Measurements from ENCODE around the gene HSPA4. TPM values are rescaled to one million over a fixed set of nuclear protein-coding genes. Genes with fewer than 3 reads are reported as not detected.
"Not testable (repeated sequence)": the region's sequence is repeated elsewhere in the genome, so short reads cannot be mapped to it uniquely, and the experiment has no call there.

HSPA4 gene
- total and polyA plus RNA-seq, 4 donors = 22.1 to 39.7 (median 31.9) TPM

DNA sequence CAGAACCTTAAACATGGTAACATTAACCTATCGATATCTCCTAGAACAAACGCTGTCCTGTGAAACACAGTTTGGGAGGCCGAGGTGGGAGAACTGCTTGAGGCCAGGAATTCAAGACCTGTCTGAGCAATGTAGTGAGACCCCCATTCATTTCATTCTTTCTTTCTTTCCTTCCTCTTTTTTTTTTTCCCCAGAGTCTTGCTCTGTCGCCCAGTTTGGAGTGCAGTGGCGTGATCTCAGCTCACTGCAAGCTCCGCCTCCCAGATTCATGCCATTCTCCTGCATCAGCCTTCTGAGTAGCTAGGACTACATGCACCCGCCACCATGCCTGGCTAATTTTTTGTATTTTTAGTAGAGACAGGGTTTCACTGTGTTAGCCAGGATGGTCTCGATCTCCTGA lies 5.3 kb upstream of the HSPA4 start:
- H3K36me3 ChIP-seq (ENCODE audit: control insufficient read depth in 4 of 4, insufficient read depth in 3 of 4, low read depth in 1 of 4, low read length in 3 of 4); H3K27ac ChIP-seq (ENCODE audit: low read depth in 1 of 2, low read length in 2 of 2); H3K9me3 ChIP-seq (ENCODE audit: control insufficient read depth in 4 of 4, low read length in 3 of 4); H3K4me3 ChIP-seq (ENCODE audit: low read depth in 1 of 3, low read length in 3 of 3); H3K9ac ChIP-seq (ENCODE audit: low read depth in 1 of 2, low read length in 2 of 2); H3K27me3 ChIP-seq (ENCODE audit: control insufficient read depth in 4 of 4, insufficient read depth in 4 of 4, low read length in 3 of 4); DNase-seq (ENCODE audit: low spot score): not testable (repeated sequence)
- peaks cover 0 to 20% (median 14%) of the 10 kb centered on the region in 4 donors for H3K4me1 ChIP-seq (ENCODE audit: control insufficient read depth in 4 of 4, insufficient read depth in 4 of 4, low read length in 3 of 4)
- 96% methylated on average over 8 of the region's 8 CpGs for WGBS

DNA sequence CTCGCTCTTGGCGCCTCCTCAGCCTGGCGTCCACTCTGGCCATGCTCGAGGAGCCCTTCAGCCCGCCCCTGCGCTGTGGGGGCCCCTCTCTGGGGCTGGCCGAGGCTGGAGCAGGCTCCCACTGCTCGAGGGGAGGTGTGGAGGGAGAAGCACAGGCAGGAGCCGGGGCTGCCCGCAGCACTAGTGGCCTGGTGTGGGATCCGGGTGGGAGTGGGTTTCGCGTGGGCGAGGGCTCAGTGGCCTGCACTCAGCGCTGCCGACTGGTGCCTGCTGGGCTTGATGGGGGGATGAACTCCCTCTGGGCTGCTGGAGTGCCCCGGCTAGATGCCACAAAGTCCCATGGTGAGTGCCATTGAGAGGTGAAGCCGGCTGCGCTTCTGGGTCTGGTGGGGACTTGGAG lies 4.4 kb upstream of the HSPA4 start:
- no peak overlapping the region for H3K9ac ChIP-seq (ENCODE audit: low read depth in 1 of 2, low read length in 2 of 2)
- no peaks in the 10 kb centered on the region for H3K9me3 ChIP-seq (ENCODE audit: control insufficient read depth in 4 of 4, low read length in 3 of 4)
- H3K36me3 ChIP-seq (ENCODE audit: control insufficient read depth in 4 of 4, insufficient read depth in 3 of 4, low read depth in 1 of 4, low read length in 3 of 4) = no peaks in the 10 kb centered on the region
- no peak overlapping the region for H3K4me3 ChIP-seq (ENCODE audit: low read depth in 1 of 3, low read length in 3 of 3)
- no peaks in the 10 kb centered on the region for H3K27me3 ChIP-seq (ENCODE audit: control insufficient read depth in 4 of 4, insufficient read depth in 4 of 4, low read length in 3 of 4)
- H3K27ac ChIP-seq (ENCODE audit: low read depth in 1 of 2, low read length in 2 of 2) = no peak overlapping the region
- TF ChIP-seq TAF1 (conservative IDR thresholded peaks at IDR 0.05) = no peak
- no peak for TF ChIP-seq EGR1 (IDR thresholded peaks at IDR 0.05; ENCODE audit: low read depth in 2 of 2)
- no peak for TF ChIP-seq SP1 (IDR thresholded peaks at IDR 0.05)
- no peak for TF ChIP-seq HNF4A (conservative IDR thresholded peaks at IDR 0.05)
- DNase-seq (ENCODE audit: low spot score) = no peak
- WGBS = 95% methylated on average over 19 of the region's 19 CpGs
- H3K4me1 ChIP-seq (ENCODE audit: control insufficient read depth in 4 of 4, insufficient read depth in 4 of 4, low read length in 3 of 4) = peaks cover 0 to 20% (median 14%) of the 10 kb centered on the region in 4 donors

DNA sequence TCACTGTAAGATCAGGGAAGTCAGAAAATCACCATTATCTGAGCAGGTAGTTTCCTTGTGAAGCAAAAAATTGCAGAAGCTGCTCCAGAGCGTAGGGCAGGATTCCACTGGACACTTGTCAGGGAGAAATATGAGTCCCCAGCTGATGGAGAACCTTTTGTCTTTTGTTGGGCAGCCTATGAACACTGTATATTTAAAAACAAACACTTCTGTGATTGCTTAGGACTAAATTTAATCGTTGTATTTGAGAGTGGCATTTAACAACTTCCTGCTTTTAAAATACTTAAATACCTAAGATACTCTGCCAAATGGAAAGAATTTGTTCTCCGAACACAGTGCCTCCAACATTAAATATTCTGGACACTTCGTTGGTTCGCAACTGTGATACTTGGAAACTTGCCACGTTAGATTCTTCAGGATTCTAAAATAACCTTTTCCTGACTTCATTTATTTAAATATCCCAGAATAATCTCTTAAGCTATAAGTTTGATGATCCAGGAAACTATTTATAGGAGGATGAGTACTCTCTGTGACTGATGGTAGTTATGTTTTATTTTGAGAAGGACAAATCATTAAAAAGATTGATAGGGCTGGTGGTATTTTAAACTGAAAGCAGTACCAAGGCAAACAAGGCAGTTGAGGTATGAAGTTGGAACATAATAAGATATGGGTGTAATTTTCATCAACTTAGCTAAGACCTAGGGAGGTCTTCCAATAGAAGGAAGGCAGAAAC lies 2.7 kb upstream of the HSPA4 start:
- DNase-seq (ENCODE audit: low spot score) = no peak
- Histone ChIP-seq H3K9ac (ENCODE audit: low read depth in 1 of 2, low read length in 2 of 2) (peak overlapping the region; percentile 43 to 64), H3K4me3 (ENCODE audit: low read depth in 1 of 3, low read length in 3 of 3) (no peak overlapping the region), H3K4me1 (ENCODE audit: control insufficient read depth in 4 of 4, insufficient read depth in 4 of 4, low read length in 3 of 4) (peaks cover 6 to 29% (median 20%) of the 10 kb centered on the region in 4 donors), H3K27me3 (ENCODE audit: control insufficient read depth in 4 of 4, insufficient read depth in 4 of 4, low read length in 3 of 4) (no peaks in the 10 kb centered on the region), H3K36me3 (ENCODE audit: control insufficient read depth in 4 of 4, insufficient read depth in 3 of 4, low read depth in 1 of 4, low read length in 3 of 4) (no peaks in the 10 kb centered on the region), H3K9me3 (ENCODE audit: control insufficient read depth in 4 of 4, low read length in 3 of 4) (no peaks in the 10 kb centered on the region), H3K27ac (ENCODE audit: low read depth in 1 of 2, low read length in 2 of 2) (peak overlapping the region; percentile 72)
- TF ChIP-seq, protein P1, sequence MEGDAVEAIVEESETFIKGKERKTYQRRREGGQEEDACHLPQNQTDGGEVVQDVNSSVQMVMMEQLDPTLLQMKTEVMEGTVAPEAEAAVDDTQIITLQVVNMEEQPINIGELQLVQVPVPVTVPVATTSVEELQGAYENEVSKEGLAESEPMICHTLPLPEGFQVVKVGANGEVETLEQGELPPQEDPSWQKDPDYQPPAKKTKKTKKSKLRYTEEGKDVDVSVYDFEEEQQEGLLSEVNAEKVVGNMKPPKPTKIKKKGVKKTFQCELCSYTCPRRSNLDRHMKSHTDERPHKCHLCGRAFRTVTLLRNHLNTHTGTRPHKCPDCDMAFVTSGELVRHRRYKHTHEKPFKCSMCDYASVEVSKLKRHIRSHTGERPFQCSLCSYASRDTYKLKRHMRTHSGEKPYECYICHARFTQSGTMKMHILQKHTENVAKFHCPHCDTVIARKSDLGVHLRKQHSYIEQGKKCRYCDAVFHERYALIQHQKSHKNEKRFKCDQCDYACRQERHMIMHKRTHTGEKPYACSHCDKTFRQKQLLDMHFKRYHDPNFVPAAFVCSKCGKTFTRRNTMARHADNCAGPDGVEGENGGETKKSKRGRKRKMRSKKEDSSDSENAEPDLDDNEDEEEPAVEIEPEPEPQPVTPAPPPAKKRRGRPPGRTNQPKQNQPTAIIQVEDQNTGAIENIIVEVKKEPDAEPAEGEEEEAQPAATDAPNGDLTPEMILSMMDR (IDR thresholded peaks at IDR 0.05; ENCODE audit: low read depth, low read length, missing input control) = no peak
- TF ChIP-seq, protein P2, sequence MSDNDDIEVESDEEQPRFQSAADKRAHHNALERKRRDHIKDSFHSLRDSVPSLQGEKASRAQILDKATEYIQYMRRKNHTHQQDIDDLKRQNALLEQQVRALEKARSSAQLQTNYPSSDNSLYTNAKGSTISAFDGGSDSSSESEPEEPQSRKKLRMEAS (IDR thresholded peaks at IDR 0.05) = no peak
- no peak for TF ChIP-seq FOXA2 (IDR thresholded peaks at IDR 0.05)
- no peak for TF ChIP-seq GABPA (IDR thresholded peaks at IDR 0.05 in 1 of 2, conservative IDR thresholded peaks at IDR 0.05 in 1 of 2)
- TF ChIP-seq RXRA (IDR thresholded peaks at IDR 0.05) = no peak
- no peak for TF ChIP-seq HNF4G (IDR thresholded peaks at IDR 0.05)
- TF ChIP-seq, protein P3, sequence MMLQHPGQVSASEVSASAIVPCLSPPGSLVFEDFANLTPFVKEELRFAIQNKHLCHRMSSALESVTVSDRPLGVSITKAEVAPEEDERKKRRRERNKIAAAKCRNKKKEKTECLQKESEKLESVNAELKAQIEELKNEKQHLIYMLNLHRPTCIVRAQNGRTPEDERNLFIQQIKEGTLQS (IDR thresholded peaks at IDR 0.05) = no peak
- WGBS = 35% methylated on average over 6 of the region's 6 CpGs

DNA sequence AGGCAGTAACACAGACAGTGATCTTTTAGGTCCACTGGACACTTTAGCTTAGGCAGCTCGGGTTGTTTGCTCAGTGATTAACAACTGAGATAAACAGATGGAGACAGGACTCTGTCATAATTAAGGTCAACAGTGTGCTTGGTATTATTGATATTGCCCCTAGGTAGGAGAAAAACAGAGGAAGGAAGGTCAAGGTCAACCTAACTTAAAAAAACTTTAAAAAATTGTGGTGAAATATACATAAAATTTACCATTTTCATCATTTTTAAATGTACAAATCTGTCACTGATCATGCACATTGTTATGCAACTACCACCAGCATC lies 2.1 kb upstream of the HSPA4 start:
- H3K4me3 ChIP-seq (ENCODE audit: low read depth in 1 of 3, low read length in 3 of 3) = no peak overlapping the region
- no peaks in the 10 kb centered on the region for H3K36me3 ChIP-seq (ENCODE audit: control insufficient read depth in 4 of 4, insufficient read depth in 3 of 4, low read depth in 1 of 4, low read length in 3 of 4)
- H3K27ac ChIP-seq (ENCODE audit: low read depth in 1 of 2, low read length in 2 of 2) = peak overlapping the region; percentile 72
- no peaks in the 10 kb centered on the region for H3K9me3 ChIP-seq (ENCODE audit: control insufficient read depth in 4 of 4, low read length in 3 of 4)
- 16% methylated on average over 1 of the region's 1 CpG for WGBS
- H3K9ac ChIP-seq (ENCODE audit: low read depth in 1 of 2, low read length in 2 of 2) = peak overlapping the region; percentile 43 to 64
- no peaks in the 10 kb centered on the region for H3K27me3 ChIP-seq (ENCODE audit: control insufficient read depth in 4 of 4, insufficient read depth in 4 of 4, low read length in 3 of 4)
- peaks cover 6 to 29% (median 20%) of the 10 kb centered on the region in 4 donors for H3K4me1 ChIP-seq (ENCODE audit: control insufficient read depth in 4 of 4, insufficient read depth in 4 of 4, low read length in 3 of 4)
- no peak for DNase-seq (ENCODE audit: low spot score)
- TF ChIP-seq, protein P2 (IDR thresholded peaks at IDR 0.05) = peak; percentile 52
- peak; percentile 40 for TF ChIP-seq HNF4G (IDR thresholded peaks at IDR 0.05)
- TF ChIP-seq HNF4A (conservative IDR thresholded peaks at IDR 0.05) = peak; percentile 71 to 74
- TF ChIP-seq EGR1 (IDR thresholded peaks at IDR 0.05; ENCODE audit: low read depth in 2 of 2) = no peak
- TF ChIP-seq, protein P3 (IDR thresholded peaks at IDR 0.05) = no peak
- peak; percentile 83 for TF ChIP-seq SP1 (IDR thresholded peaks at IDR 0.05)
- peak; percentile 75 to 80 for TF ChIP-seq RXRA (IDR thresholded peaks at IDR 0.05)
- TF ChIP-seq, protein P4, sequence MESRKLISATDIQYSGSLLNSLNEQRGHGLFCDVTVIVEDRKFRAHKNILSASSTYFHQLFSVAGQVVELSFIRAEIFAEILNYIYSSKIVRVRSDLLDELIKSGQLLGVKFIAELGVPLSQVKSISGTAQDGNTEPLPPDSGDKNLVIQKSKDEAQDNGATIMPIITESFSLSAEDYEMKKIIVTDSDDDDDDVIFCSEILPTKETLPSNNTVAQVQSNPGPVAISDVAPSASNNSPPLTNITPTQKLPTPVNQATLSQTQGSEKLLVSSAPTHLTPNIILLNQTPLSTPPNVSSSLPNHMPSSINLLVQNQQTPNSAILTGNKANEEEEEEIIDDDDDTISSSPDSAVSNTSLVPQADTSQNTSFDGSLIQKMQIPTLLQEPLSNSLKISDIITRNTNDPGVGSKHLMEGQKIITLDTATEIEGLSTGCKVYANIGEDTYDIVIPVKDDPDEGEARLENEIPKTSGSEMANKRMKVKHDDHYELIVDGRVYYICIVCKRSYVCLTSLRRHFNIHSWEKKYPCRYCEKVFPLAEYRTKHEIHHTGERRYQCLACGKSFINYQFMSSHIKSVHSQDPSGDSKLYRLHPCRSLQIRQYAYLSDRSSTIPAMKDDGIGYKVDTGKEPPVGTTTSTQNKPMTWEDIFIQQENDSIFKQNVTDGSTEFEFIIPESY (IDR thresholded peaks at IDR 0.05) = peak; percentile 68
- TF ChIP-seq RAD21 (IDR thresholded peaks at IDR 0.05) = peak; percentile 41 to 45
- TF ChIP-seq FOXA1 (IDR thresholded peaks at IDR 0.05) = peak; percentile 98
- TF ChIP-seq JUND (IDR thresholded peaks at IDR 0.05) = peak in 1 of 2 donors; percentile 59
- peak; percentile 42 for TF ChIP-seq NR2F2 (IDR thresholded peaks at IDR 0.05)
- TF ChIP-seq TAF1 (conservative IDR thresholded peaks at IDR 0.05) = no peak
- TF ChIP-seq YY1 (IDR thresholded peaks at IDR 0.05) = peak; percentile 57

All from liver (tissue), 9 donors.